RWPE1 (cell line): ENCODE results near the gene MMP20.

Experiments
- CTCF ChIA-PET: fragments of 350-600 bp; sonication (Branson Sonifier 250); formaldehyde crosslinking; extraction: SDS; loops from one replicate; lab custom pipeline; 2021; lab: Yijun Ruan, JAX
- POLR2A ChIA-PET: fragments of 400-600 bp; formaldehyde crosslinking; extraction: SDS; loops from one replicate; lab custom pipeline; 2020; ENCODE audit warnings: antibody characterized with exemption; ENCODE audit not compliant: low non-redundant PET; lab: Yijun Ruan, JAX
- DNase-seq: peaks from one replicate; pipeline ENCODE4 v3.0.0; 2012; ENCODE audit warnings: low spot score
- H3K27ac ChIP-seq: fragments of 450-650 bp; 2 replicates; pipeline ENCODE4 v1.5.1; 2017
- TF ChIP-seq, protein P1 (sequence below): fragments of 450-650 bp; conservative IDR thresholded peaks from 2 replicates; pipeline ENCODE4 v1.5.1; 2017; ENCODE audit warnings: low read depth, mild to moderate bottlenecking

MMP20 gene

DNA sequence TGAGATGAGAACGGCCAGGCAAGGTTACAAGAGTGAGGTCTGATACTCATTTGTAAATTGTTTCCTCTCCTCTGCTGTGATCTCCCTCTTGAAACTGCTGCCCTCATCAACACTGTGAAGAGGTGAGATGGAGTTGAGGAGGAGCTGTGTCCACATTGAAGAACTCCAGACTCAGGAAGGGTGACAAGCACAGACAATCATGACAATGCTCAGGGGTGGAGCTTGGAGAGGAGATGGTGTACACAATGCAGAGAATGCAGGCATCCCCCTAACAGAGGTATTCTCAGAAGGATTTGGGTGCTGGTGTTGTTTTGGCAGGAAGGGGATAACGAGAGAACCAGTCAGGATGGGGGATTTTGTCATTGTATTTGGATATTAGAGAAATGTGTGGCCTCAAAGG, 73.1 kb downstream of the MMP20 start:
- TF ChIP-seq, protein P1, sequence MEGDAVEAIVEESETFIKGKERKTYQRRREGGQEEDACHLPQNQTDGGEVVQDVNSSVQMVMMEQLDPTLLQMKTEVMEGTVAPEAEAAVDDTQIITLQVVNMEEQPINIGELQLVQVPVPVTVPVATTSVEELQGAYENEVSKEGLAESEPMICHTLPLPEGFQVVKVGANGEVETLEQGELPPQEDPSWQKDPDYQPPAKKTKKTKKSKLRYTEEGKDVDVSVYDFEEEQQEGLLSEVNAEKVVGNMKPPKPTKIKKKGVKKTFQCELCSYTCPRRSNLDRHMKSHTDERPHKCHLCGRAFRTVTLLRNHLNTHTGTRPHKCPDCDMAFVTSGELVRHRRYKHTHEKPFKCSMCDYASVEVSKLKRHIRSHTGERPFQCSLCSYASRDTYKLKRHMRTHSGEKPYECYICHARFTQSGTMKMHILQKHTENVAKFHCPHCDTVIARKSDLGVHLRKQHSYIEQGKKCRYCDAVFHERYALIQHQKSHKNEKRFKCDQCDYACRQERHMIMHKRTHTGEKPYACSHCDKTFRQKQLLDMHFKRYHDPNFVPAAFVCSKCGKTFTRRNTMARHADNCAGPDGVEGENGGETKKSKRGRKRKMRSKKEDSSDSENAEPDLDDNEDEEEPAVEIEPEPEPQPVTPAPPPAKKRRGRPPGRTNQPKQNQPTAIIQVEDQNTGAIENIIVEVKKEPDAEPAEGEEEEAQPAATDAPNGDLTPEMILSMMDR, result no peak
- no peak for DNase-seq
- ChIA-PET CTCF (no interaction called here), POLR2A (interaction anchor here (0.5 kb wide), 1 partner anchor 26 kb away, joined by 4 read pairs; no protein-coding TSS in a partner anchor)
- H3K27ac ChIP-seq, result no peak overlapping the region

- ChIA-PET POLR2A (interaction anchor here (0.5 kb wide), 1 partner anchor 26 kb away, joined by 4 read pairs; no protein-coding TSS in a partner anchor), CTCF (no interaction called here)
- no peak for DNase-seq
- H3K27ac ChIP-seq, result no peak overlapping the region
- TF ChIP-seq, protein P1, result no peak
Observed at GRCh38 chr11:102551169-102551781, 73.9 kb downstream of the MMP20 start.

- DNase-seq, result no peak
- POLR2A ChIA-PET, result no interaction called here
- CTCF ChIA-PET, result interaction anchor here (0.6 kb wide), 1 partner anchor 183 kb away, joined by 4 read pairs; no protein-coding TSS in a partner anchor
- no peak overlapping the region for H3K27ac ChIP-seq
- TF ChIP-seq, protein P1, result no peak
Observed at GRCh38 chr11:102546923-102547471, 78.1 kb downstream of the MMP20 start.

DNA sequence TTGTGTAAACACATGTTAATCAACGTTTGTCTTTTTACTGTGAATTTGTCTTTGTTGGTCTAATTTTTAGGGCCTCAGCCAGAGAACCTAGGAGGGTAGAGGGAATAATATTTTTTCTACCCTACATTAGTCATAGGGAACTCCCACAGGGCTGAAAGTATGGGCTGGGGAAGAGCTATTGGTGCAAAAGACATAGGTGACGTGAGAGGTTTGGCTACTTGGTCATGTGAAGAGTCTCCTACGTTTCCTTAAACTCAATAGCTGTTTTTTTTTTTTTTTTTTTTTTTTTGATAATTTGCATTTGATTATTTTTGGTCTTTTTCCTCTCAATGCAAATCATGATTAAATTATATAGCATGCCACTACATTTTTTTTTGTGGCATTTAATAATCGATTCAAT, 78.7 kb downstream of the MMP20 start:
- DNase-seq, result no peak
- TF ChIP-seq, protein P1, result no peak
- CTCF ChIA-PET, result no interaction called here
- POLR2A ChIA-PET, result no interaction called here
- no peak overlapping the region for H3K27ac ChIP-seq

DNA sequence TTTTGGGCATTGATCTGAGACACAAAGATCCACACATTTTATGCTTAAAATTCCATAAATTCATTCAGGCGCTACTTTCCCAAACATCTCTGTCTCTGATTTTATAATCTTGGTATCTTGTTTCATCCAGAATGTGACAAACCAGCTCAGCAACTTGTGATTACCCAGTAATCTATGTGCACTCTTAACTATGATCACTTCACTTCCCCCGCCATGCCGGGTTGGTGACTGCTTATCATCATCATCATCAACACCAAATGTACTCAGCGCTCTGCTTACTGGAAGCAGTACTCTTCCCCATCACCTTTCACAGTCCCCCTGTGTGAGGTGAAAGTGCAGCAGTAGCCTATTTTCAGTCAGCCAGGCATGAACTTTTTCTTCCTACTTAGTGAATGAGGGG, 79.4 kb downstream of the MMP20 start:
- ChIA-PET CTCF (no interaction called here), POLR2A (no interaction called here)
- DNase-seq, result no peak
- no peak overlapping the region for H3K27ac ChIP-seq
- TF ChIP-seq, protein P1, result no peak

DNA sequence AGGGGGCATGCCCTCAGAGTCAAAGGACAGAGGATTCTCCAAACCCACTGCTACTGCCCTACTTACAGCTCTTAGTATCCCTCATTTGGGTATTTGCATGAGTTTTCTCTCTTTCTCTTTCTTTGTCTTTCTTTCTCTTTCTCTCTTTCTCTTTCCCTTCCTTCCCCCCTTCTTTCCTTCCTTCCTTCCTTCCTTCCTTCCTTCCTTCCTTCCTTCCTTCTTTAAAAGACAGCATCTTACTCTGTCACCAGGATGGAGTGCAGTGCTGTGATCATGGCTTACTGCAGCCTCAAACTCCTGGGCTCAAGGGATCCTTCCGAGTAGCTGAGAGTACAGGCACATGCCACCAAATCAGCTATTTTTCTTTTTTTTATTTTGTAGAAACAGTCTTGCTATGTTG, 80.5 kb downstream of the MMP20 start:
- ChIA-PET CTCF (no interaction called here), POLR2A (no interaction called here)
- TF ChIP-seq, protein P1, result no peak
- no peak overlapping the region for H3K27ac ChIP-seq
- DNase-seq, result no peak
